NCI-H774 (cell line): Measurements from ENCODE around the gene MPZL3.

Source experiments
- DNase-seq: peaks from one replicate; lab custom pipeline; 2025; lab: John Stamatoyannopoulos, UW

The MPZL3 gene, protein sequence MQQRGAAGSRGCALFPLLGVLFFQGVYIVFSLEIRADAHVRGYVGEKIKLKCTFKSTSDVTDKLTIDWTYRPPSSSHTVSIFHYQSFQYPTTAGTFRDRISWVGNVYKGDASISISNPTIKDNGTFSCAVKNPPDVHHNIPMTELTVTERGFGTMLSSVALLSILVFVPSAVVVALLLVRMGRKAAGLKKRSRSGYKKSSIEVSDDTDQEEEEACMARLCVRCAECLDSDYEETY

DNA sequence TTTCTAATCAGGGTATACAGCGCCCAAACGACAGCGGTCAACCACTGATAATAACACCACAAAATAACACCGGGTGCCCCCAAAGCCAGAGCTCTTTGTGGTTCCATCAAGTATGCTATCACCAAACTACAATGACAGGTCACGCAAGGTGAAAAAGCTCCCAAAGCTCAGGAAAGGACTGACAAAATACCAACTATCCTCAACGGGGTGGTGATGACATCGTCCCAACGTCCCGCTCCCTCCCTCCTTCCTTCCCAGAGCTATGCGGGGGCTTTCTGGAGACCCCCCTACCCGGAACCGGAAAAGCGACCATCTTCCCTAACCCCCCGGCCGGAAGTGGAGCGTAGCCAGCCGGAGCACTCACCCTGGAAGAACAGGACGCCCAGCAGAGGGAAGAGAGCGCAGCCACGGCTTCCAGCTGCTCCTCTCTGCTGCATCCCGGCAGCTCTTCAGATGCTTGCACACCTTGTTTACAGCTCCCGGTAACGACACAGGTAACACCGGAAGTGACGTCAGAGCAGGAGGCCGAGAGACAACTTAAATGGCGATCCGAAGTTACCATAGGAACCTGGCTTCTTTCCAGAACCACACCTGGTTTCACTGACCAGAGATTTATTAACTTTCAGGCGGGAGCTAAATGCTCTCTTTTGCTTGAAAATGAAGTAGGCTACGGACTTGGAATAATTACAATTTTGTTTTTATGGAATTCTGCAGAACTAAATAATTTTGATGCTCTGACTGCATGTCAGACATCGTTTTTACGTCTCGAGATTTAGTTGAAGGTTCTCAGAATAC, at the start of gene MPZL3:
MPZL3 (minus strand) TSS at position 508 of the 795 bp plus-strand sequence; CDS start at position 437, 71 bp downstream.
- peak; percentile 96 for DNase-seq

DNA sequence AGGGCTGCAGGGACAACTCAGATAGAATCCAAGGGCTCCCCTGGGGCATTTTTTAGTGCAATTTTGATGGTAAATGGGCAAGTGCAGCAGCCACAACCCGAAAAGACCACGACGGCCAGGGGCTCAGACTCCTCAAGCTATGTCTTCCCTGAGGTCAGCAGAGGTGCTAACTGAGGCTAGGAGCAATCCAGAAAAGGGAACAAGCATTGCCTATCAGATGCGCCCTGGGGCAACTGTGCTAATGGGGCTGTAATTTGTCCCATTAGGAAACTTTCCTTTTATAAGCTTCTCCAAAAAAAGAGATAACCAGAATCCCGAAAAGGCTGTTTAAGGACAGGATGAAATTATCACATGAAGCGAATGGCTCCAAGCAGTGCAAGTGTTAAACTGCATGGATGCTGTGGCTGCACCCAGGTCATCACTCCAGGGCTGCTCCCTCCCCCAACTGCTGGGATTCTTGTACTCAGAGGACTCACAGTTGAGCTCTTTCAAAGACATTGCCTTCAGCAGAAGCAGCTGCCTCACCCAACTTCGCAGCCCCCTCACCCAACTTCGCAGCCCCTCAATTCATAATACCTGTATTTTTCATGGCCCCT, 49.5 kb upstream of the MPZL3 start:
- no peak for DNase-seq

- no peak for DNase-seq
Measured at GRCh38 chr11:118295815-118296454, 43.8 kb upstream of the MPZL3 start.

GRCh38 chr11:118295199-118295598, 43.0 kb upstream of the MPZL3 start:
- DNase-seq, result no peak

- DNase-seq, result no peak
Measured at GRCh38 chr11:118294053-118294452, 41.9 kb upstream of the MPZL3 start.

DNA sequence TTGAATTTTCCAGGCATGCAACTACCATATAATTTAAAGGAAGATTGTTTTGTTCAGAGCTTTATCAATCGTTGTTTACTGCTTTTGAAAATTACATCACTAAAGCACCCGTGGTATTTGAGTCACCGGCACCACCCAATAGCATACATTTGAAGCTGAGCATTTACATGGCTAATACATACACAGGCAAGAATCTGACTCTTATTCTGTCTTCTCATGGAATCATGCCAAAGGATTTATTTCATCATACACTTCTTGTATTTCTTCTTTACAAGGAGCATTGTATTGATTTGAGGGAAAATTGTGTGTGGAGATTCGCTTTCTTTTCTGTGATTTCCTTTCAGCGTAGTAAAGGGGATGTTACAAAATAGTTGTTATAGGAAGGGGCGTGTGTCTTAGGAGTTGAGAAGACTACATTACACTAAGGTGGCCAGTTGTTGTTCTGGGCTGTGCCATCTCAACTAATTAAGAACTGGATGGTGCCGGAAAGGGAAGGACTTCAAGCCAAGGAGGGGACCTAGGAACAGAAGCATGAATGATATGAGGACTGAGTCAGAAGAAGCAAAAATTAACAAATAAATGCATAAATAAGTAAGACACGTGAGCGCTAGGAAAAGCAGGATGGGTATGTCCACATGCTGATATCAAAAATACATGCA, 39.4 kb upstream of the MPZL3 start:
- no peak for DNase-seq

DNA sequence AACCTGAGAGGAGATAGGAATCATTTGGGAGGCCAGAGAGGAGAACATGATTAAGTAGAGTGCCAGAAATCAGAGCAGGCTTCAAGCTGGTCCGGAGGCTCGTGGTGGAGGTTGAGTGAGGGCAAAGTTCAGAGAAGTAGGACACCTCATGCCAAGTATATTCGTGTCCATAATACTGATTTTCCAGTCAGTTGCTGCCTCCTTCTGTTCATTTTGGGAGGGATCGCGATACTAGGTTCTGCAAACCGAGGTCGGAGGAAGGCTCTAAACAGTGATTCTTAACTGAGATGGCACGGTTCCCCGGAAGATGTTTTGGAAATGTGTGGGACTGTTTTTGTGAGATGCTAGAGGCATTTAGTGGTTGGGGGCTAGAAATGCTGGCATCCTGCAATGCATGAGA, 38.8 kb upstream of the MPZL3 start:
- no peak for DNase-seq

- DNase-seq, result no peak
Measured at GRCh38 chr11:118289401-118289800, 37.2 kb upstream of the MPZL3 start.

DNA sequence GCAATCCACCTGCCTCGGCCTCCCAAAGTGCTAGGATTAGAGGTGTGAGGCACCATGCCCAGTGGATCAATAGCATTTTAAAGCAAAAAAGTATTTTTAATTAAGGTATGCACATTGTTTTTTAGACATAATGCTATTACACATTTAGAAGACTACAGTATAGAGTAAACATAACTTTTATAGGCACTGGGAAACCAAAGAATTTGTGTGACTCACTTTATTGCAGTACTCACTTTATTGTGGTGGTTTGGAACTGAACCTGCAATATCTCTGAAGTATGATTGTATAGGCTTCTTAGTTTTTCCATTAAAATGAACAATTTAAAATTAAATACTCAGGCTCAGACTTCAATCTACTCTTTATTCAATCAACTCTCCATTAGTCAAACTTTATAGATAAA, 34.8 kb upstream of the MPZL3 start:
- DNase-seq, result no peak

DNA sequence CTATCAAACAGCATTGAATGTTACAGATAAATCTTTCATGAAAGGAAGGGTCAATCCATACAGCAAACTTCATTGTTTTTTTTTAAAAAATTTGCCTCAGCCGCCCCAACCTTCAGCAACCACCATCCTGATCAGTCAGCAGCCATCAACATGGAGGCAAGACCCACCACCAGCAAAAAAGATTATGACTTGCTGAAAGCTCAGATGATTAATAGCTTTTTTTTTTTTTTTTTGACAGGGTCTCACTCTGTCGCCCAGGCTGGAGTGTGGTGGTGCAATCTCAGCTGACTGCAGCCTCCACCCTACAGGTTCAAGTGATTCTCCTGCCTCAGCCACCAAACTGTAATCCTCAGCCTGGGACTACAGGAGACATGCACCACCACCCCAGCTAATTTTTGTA, 34.4 kb upstream of the MPZL3 start:
- no peak for DNase-seq

DNA sequence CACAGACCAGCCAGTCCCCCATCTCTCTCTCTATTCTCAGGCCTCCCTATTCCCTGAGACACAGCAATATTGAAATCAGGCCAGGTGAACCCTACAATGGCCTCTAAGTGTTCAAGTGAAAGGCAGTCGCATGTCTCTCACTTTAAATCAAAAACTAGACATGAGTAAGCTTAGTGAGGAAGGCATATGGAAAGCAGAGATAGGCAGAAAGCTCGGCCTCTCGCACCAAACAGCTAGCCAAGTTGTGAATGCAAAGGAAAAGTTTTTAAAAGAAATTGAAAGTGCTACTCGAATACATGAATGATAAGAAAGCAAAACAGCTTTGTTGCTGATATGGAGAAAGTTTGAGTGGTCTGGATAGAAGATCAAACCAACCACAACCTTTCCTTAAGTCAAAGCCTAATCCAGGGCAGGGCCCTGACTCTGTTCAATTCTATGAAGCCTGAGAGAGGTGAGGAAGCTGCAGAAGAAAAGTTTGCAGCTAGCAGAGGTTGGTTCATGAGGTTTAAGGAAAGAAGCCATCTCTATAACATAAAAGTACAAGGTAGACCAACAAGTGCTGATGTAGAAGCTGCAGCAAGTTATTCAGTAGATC, 31.7 kb upstream of the MPZL3 start:
- DNase-seq, result no peak

DNA sequence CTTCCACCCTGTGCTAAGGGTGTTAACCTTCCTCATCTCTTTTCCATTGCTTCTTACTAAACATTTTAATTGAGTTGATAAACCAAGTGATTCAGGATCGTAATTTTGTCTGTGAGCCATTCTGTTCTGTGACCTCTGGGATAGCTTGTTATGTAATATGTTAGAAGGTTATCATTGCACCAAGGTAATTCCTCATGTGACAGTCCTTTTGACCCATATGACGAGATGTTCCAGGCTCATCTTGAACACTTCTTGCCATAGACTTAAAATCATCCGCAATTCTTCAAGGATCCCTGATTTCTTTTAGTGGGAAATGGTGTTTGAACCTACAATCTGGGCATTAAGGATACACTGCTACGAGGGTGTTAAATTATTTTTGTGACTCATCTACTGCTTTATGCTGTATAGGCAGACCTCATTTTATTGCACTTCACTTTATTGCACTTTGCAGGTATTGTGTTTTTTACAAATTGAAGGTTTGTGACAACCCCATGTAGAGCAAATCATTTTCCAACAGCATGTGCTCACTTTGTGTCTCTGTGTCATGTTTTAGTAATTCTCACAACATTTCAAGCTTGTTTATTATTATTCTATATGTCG, 31.0 kb upstream of the MPZL3 start:
- DNase-seq, result no peak

DNA sequence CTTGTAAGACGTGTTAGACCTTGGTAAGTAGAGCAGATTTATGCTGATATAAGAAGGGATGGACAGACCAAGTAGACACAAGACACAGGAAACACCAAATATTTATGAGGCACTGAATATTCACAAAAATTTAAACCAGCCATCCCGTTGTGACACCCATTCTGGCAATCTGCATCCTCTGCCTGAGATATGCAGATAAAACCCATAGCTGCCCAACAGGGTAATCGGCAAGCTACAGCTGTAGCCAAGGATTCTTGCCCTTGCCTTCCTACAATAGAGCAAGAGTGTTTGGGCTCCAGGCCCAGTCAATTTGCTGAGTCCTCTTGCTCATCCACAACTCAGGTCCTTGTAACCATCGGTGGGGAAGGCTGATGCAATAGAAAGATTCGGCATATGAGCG, 30.4 kb upstream of the MPZL3 start:
- no peak for DNase-seq

DNA sequence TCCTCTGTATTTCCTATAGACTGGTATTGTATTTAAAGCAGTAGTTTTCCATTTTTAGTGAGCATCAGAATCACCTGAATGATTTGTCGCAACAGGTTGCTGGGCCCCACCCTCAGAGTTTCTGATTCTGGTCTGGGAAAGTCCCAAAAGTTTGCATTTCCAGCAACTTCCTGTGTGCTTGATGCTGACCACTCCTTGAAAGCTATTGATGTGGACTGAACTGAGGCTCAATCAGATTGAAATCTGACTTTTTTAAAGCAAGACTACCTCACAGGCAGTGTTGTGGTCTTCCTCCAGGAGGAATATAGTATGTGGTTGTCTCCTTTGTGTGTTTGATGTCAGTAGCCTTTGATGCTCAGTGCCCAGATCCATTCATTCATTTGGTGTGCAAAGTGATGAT, 29.1 kb upstream of the MPZL3 start:
- no peak for DNase-seq

DNA sequence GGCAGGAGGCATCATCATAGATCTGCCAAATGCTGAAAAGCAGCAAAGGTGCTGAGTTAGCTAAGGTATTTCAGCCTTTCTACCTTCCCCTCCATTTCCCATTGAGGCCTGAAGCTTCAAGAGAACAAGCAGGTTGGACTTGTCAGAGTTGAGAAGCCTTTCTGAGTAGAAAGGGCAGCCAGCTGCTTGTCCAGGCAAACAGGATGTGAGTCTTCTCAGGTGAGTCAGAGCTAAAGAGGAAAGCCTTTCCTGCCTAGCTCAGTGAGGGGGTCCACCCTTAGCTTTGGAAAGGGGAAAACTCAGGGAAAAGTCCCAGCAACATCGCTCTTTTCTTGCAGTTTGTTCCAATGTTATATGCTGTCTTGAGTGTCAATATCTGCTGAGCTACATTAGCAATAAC, 25.1 kb upstream of the MPZL3 start:
- no peak for DNase-seq

GRCh38 chr11:118276422-118276821, 24.3 kb upstream of the MPZL3 start:
- DNase-seq, result no peak

DNA sequence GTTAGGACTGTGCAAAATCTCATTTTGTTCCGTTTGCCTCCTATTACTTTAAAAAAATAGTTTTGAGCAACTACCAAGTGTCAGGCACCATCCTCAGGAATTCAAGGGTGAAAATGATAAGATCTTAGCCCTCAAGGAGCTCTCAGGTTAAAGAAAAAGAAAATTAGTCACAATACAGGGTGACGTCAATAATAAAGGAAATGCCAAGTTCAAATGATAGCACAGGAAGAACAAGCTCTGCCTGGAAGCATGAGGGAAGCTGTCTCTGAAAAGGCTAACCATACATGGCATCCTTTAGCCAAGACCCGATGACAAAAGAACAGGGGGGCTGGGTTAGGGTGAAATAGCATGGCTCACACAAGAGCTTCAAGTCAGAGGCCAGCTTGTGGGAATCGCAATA, 23.0 kb upstream of the MPZL3 start:
- no peak for DNase-seq

GRCh38 chr11:118274186-118274585, 22.0 kb upstream of the MPZL3 start:
- no peak for DNase-seq

DNA sequence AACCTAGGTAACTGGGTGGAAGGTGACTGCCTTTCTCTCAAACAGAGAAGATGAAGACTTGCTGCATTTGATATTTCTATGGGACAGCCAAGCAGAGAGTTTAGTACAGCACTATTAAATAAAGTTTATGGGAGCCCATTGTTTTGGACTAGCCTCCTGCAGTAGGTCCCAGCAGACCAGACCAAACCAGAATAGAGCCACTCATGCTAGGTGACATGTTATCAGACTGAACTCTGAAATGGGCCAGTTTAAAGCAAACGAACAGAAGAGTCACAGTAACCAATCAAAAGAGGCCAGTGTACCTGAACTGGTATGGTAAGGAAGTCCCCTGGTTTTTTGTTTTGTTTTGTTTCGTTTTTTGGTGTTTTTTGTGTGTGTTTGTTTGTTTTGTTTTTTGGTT, 19.8 kb upstream of the MPZL3 start:
- DNase-seq, result no peak

GRCh38 chr11:118267486-118267885, 15.3 kb upstream of the MPZL3 start:
- no peak for DNase-seq

DNA sequence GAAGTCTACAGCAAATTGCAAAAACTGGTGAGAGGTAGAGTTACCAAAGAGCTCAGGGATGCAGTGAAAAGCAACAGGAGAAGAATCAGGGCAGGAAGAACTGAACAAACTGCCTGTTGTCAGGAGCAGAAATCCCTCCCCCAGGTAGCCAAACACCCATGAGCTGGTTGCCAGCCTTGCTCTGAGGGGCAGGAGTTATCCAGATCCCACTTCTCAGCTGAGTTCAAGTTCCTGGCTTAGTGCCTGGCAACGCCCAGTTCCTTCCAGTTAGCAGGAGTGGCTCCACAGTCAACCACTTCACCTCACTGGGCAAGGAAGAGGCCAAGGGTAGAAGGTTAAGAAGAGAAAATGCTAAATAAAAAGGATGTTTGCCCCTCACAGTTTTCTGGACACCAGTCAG, 13.8 kb upstream of the MPZL3 start:
- no peak for DNase-seq
